Activated CD8-positive, alpha-beta memory T cell treated with anti-CD3 and anti-CD28 coated beads, Interleukin-2, amount 50 U/mL, for 4 hours (primary cell): ENCODE results near the gene R3HDML.
"Not testable (repeated sequence)": the region's sequence is repeated elsewhere in the genome, so short reads cannot be mapped to it uniquely, and the experiment has no call there.

ENCODE experiments used
- DNase-seq: peaks from one replicate; pipeline ENCODE4 v3.0.0-alpha.2; 2020

R3HDML gene

GRCh38 chr20:44331201-44331600, 5.6 kb upstream of the R3HDML start:
- DNase-seq = no peak

- no peak for DNase-seq
These were observed 2.5 kb upstream of the R3HDML start for GRCh38 chr20:44334306-44334705.

GRCh38 chr20:44334709-44335108, 2.1 kb upstream of the R3HDML start:
- DNase-seq = no peak

- no peak for DNase-seq
These were observed 1.2 kb upstream of the R3HDML start for GRCh38 chr20:44335675-44336074.

GRCh38 chr20:44336086-44336485, 757 bp upstream of the R3HDML start:
- DNase-seq = no peak

- DNase-seq = no peak
These were observed 5.4 kb downstream of the R3HDML start for GRCh38 chr20:44342248-44342647.

- DNase-seq = no peak
These were observed 6.4 kb downstream of the R3HDML start for GRCh38 chr20:44343162-44343675.

GRCh38 chr20:44344723-44345122, 7.9 kb downstream of the R3HDML start:
- no peak for DNase-seq

- DNase-seq = no peak
These were observed 8.3 kb downstream of the R3HDML start for GRCh38 chr20:44345147-44345546.

- not testable (repeated sequence) for DNase-seq
These were observed 9.1 kb downstream of the R3HDML start for GRCh38 chr20:44345941-44346340.

- no peak for DNase-seq
These were observed 11.4 kb downstream of the R3HDML start for GRCh38 chr20:44348168-44348659.

GRCh38 chr20:44349349-44349748, 12.5 kb downstream of the R3HDML start:
- DNase-seq = no peak

- DNase-seq = no peak
These were observed 13.7 kb downstream of the R3HDML start for GRCh38 chr20:44350567-44350966.

GRCh38 chr20:44354979-44355497, 18.2 kb downstream of the R3HDML start:
- DNase-seq = no peak

- no peak for DNase-seq
These were observed 18.9 kb downstream of the R3HDML start, which contains the start of gene HNF4A for GRCh38 chr20:44355498-44356352. Gene HNF4A (plus strand): TSS chr20:44355699. CDS start chr20:44355805, 106 bp downstream.

GRCh38 chr20:44356353-44356723, 19.5 kb downstream of the R3HDML start:
- no peak for DNase-seq

GRCh38 chr20:44357020-44357419, 20.2 kb downstream of the R3HDML start:
- no peak for DNase-seq

- no peak for DNase-seq
These were observed 20.8 kb downstream of the R3HDML start for GRCh38 chr20:44357555-44358125.

GRCh38 chr20:44358776-44359175, 21.9 kb downstream of the R3HDML start:
- no peak for DNase-seq

GRCh38 chr20:44360221-44360620, 23.4 kb downstream of the R3HDML start:
- no peak for DNase-seq

GRCh38 chr20:44361021-44361420, 24.2 kb downstream of the R3HDML start:
- DNase-seq = no peak

GRCh38 chr20:44362466-44362940, 25.7 kb downstream of the R3HDML start:
- no peak for DNase-seq

- no peak for DNase-seq
These were observed 27.2 kb downstream of the R3HDML start for GRCh38 chr20:44364068-44364467.

- DNase-seq = no peak
These were observed 27.9 kb downstream of the R3HDML start for GRCh38 chr20:44364780-44365179.
